Ecto neural progenitor cell (in vitro differentiated cells): ENCODE data around the gene CSF2RB.

ENCODE experiments used
- DNase-seq: peaks from one replicate; pipeline ENCODE4 v3.0.0-alpha.2; 2018; ENCODE audit warnings: low spot score

Gene CSF2RB

DNA sequence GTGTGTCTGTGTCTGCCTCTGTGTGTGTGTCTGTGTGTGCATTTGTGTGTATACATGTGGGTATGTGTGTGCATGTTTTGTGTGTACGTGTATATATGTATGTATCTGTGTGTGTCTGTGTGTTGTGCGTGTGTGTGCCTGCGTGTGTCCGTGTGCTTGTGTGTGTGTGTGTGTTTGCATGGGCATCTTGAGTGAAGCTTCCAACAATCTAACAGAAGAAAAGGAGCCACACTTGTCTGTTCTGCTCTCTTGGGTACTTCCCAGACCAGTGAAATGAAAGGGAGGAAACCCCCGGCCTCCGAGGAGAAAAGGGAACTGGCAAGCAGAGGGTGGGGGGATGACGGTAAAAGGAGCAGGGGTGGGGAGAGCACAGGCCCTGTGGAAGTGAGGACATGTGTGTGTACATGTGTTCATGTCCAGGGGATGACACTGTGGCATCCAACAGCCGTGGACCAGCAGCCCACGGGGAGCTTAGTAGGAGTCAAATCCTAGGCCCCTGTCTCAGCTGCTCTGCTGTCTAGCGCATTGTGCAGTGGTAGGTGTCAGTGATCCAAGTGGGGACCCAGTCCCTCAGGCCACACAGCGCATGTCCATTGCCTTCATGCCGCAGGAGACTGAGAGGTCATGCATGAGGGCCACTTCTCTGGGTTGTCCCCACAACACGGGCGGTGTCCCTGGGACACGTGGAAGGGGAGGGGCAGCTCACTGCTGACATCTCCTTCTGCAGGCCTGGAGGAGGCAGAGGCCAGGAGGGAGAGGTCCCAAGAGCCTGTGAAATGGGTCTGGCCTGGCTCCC is 8.1 kb downstream of the CSF2RB start:
- DNase-seq = no peak

DNA sequence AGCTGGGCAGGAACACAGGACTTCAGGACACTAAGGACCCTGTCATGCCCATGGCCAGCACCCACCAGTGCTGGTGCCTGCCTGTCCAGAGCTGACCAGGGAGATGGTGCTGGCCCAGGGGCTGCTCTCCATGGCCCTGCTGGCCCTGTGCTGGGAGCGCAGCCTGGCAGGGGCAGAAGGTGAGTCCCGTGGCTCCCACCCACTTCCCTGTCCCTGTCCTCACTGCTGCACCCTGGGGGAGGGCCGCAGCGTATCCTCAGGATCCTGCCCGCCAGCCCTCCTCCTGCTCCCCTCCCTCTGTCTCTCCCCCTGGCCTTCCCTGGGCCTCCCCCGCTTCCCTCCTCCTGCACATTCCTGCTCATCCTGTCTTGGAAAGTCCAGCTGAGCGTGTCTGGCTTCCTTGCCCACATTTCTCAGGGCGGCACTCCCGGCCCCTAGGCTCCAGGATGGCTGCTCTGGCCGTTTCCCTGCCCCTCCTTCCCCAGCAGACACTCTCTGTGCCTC is 8.7 kb downstream of the CSF2RB start:
- no peak for DNase-seq

DNA sequence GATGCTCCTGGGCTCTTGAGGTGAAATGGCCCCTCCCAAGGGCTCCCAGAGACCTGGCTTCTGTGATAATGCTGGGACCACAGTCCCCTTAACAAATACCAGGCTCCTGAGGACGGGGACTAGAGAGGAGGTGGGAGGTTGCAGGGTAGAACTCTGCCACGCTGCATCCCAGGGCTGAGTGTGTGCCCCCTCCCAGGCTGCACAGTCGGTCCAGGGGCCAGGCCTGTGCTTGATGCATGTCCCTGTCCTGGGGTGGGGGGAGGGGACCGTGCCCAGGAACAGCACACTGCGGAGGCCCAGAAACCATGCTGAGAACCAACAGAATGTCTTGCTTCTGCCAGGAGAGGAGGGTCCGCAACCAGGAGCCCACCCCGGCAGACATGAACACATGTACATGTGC is 9.3 kb downstream of the CSF2RB start:
- DNase-seq = no peak

DNA sequence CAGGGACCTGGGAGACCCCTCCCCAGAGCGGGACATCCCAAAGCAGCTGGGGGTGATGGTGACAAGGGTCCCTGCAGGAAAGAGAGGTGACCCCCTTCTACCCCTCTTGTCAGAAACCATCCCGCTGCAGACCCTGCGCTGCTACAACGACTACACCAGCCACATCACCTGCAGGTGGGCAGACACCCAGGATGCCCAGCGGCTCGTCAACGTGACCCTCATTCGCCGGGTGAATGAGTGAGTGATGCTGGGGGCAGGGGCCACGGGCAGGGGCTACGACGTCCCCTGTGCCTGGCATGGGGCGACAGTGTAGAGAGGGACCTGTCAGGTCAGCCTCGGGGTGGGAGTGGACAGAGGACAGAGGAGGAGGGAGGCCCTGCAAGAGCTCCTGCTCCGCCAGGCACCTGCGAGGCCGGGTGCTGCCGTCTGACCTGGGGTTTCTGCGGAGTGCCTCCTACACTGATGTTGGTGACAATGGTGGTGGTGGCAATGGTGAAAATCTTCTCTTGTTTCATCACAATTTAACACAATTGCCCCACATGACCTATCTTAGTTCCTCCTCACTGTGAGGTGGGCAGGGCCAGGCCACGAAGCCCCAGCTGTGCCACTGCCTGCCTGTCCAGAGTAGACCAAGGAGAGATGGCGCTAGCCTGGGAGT is 9.8 kb downstream of the CSF2RB start:
- no peak for DNase-seq

DNA sequence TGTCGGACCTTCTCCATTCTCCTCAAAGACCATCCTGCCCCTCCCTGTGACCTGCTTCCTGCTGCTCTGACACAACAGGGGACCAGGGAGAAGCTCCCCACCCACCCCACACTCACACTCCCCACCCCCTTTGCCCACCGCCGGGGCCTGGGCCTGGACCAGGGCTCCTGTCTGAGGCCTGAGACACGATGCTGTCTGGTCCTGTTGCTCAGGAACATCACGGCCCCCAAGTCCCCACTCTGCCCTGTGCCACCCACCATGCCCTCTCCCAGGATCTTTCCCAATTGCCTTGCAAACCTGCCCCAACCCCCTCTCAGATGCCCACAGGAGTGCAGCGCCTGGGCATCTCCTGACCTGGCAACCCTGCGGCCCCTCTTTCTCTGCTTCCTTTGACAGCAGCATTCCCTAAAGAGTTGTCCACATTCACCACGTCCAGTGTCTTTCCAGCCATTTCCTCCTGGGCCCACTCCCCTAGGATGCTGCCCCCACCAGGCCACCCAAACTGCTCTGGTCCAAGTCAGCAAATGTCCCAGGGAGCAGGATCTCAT is 10.8 kb downstream of the CSF2RB start:
- no peak for DNase-seq

DNA sequence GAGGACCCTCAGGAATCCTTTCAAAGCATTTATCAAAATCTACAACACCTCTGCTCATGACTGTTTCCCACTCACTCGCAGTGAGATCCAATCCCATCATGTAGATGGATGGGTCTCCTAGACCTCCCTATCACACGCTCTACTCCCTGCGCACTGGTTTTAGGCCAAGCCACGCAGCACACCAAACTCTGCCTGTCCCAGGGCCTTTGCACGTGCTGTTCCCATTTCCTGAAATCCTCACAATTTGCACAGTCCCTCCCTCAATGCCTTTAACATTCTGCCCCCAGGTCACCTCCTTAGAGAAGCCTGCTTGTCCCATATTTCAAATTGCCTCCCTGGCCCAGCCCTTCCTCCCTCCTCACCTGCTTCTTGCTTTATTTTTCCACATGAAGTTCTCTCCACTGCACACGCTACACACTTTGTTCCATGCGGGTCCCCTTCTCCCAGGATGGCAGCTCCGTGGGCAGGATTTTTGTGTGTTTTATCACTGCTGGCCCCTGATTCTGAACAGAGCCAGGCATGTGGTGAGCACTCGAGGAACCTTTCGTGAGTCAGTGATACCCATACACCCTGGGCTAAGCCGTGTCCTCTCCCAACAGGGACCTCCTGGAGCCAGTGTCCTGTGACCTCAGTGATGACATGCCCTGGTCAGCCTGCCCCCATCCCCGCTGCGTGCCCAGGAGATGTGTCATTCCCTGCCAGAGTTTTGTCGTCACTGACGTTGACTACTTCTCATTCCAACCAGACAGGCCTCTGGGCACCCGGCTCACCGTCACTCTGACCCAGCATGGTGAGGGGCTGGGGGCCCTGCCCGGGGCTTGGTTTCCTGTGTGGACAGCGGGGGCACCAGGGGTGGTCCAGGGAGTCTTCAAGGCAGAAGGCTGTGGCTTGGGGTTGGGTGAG is 12.2 kb downstream of the CSF2RB start:
- DNase-seq = no peak

DNA sequence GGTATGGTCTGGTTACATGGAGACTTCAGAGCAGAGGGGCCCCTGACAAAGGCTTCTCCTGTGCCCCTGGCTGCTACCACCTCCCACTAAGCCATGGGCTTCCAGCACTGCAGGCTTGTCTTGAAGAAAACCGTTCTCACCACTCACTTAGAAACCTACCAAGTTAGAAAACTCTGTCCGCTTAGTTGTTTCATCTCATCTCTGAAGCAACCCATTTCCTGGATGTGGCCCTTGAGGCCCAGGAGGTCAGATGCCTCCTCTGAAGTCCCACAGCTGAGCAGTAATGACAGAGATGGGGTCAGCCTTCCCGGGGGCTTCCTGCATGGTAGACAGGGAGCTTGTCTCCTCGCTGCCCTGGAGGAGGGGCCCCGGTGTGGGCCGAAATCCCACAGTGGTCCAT is 12.9 kb downstream of the CSF2RB start:
- no peak for DNase-seq

DNA sequence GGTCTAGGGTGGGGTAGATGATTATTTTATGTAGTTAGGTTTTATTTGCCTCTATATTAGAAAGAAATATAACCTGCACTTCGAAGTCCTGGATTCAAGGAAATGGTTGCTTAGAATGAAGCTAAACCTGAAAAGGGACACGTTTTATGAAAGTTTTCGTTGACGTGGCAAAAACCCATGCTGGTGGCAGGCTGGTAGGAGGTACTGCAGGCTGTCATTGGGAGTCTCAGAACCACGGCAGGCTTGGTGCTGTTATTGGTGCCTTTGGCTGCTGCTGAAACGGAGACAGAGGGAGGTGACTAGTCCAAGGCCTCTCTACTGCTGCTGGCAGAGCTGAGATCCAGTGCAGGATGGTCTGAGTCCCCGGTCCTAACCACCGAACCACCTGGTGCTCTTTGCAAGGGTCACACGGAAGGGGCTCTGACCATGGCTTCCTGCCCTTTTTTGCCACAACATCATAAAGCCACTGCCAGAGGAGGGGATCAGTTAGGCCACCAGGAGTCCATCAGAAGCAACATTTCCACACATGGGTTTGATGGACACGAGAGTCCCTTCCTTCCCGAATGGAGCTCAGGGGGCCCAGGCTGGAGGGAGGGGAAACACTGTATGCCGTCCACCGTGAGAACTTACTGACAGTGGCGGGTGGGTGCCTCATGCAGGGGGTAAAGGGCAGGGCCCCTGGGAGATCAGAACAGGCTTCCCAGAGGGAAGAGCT is 13.4 kb downstream of the CSF2RB start:
- no peak for DNase-seq

DNA sequence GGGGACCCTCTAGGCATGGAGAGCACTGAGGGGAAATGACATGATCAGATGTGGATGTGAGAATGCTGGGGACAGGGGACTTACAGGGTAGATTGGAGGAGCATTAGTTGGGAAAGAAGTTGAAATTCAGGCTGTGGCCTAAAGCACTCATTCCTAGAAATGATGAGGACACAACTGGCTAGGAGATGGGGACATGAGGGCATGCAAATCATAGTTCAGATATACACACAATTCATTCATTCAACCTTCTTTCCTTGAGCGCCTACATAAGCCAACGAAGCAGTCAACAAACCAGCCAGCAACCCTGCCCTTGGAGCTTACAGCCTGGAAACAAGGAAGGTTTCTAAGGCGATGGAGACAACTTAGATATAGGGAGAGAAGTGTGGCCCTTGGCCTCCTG is 14.2 kb downstream of the CSF2RB start:
- DNase-seq = no peak

DNA sequence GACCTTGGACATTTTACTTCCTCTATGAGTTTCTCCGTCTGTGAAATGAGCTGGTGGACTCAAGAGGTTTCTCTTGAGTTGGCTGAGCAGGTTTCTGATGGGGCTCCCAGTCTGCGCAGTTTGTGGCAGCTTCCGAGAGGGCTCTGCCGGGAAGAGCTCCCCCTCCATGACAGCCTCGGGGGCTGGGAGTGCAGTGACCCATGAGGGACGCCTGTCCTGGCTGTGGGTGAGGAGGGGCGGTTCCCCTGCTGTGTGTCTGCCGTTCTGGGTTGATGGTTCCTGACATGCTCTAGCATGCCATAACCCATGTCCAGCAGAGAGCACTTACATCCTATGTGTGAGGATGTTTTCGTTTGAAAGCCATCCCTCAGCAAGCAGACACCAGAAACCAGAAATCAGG is 14.8 kb downstream of the CSF2RB start:
- DNase-seq = no peak

DNA sequence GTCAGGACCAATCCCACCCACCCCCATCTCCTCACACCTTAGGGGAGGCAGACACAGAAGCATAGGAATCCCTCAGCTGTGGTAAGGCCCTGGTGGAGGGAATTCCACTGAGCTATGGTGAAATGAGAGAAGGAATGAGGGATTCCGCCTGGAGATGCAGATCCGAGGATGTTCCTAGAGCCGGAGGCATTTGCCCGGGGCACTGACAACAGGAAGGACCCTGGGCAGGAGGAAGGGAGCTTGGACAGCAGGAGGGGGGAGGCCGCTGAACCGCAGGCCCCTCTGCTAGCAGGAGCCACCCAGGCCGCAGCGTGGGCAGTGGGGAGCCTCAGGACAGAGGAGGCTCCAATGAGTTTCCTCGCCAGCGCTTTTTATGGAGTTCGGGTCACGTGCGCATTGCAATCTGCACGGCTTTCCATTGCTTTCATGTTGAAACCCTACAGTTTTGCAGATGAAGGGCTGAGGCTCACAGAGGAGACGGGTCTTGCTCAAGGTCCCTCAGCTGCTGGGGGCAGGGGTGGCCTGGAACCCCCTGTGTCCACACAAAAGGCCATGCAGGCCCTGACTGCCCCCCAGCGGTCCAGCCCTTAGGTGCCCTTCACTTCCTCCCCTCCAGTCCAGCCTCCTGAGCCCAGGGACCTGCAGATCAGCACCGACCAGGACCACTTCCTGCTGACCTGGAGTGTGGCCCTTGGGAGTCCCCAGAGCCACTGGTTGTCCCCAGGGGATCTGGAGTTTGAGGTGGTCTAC is 15.5 kb downstream of the CSF2RB start:
- DNase-seq = no peak

DNA sequence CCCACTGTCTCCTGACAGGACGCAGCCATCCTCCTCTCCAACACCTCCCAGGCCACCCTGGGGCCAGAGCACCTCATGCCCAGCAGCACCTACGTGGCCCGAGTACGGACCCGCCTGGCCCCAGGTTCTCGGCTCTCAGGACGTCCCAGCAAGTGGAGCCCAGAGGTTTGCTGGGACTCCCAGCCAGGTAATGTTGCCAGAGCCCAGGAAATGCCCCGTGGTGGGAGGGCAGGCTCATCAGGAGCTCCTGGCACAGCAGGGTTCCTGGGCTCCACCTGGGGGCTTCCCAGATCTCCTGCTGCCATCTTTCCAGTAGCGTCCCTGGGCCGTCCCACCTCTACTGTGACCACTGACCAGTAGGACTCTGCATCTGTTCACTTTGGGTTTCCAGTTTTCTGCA is 16.2 kb downstream of the CSF2RB start:
- DNase-seq = no peak

DNA sequence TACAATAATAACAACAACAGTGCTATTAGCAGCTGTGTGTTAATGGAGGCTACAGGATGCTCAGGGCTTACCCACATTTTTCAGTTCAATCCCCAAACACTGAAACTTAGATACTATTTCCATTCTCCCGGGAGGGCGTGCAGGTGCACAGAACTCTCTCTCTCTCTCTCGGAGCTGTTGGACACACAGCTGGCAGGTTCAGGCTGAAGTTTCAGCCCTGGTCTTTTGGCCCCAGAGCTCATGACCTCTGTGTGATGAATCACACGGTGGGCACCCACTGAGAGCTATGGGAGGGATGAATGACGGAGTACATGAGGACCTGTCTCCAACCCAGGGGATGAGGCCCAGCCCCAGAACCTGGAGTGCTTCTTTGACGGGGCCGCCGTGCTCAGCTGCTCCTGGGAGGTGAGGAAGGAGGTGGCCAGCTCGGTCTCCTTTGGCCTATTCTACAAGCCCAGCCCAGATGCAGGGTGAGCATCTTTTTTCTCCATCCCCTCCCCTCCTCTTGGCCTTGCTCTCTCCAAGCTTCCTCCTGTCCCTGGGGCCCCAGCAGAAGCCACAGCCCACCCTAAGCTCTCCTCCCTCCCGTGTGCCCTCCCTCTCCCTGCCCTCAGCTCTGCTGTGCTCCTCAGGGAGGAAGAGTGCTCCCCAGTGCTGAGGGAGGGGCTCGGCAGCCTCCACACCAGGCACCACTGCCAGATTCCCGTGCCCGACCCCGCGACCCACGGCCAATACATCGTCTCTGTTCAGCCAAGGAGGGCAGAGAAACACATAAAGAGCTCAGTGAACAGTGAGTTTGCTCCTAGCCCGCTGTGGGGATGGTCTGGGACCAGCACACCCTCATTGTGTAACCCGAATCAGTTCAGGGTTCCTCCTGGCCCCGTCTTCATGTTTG is 16.9 kb downstream of the CSF2RB start:
- DNase-seq = no peak

DNA sequence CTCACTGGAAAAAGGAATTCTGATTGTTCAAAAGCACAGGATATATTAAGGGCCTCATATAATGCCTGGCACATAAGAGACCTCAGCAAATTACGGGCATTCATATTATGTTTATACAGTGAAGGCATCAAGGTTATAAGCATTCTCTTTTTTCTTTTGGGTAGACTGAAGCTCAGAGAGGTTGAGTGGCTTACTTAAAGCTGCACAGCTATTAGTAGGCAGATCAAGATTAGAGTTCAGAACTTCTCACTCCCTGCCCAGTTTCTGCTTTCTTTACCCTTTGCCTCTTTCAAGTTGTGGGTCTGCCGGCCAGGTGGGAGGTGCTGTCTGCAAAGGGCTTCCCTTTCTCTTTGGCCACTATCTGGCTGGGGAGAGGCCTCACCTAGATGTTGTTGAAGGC is 18.0 kb downstream of the CSF2RB start:
- DNase-seq = no peak

DNA sequence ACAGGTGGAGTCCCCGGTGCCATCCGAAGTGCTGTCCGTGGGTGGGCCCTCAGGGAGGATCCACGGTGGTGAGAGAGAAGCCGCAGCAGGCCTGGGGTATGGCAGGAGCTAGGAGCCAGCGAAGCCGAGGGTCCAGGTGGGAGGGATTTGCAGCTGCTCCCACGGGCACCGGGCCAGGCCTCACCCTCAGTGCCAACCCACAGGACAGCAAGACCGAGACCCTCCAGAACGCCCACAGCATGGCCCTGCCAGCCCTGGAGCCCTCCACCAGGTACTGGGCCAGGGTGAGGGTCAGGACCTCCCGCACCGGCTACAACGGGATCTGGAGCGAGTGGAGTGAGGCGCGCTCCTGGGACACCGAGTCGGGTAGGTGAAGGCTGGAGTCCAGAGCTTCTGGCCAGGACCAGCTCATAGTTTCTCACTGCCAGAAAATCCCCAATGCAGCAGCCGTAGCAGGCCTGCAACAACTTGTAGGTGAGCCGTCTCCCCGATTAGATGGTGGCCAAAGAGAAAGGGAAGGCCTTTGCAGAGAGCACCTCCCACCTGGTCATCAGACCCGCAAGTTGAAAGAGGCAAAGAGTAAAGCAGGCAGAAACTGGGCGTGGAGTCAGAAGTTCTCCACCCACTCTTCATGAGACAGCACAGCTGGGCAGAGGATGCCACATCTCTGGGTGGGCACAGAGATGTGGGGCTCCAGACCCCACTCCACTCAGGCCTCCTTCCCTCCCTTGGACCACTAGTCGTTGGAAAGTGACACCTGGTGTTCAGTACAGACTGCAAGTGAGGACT is 20.4 kb downstream of the CSF2RB start:
- no peak for DNase-seq

DNA sequence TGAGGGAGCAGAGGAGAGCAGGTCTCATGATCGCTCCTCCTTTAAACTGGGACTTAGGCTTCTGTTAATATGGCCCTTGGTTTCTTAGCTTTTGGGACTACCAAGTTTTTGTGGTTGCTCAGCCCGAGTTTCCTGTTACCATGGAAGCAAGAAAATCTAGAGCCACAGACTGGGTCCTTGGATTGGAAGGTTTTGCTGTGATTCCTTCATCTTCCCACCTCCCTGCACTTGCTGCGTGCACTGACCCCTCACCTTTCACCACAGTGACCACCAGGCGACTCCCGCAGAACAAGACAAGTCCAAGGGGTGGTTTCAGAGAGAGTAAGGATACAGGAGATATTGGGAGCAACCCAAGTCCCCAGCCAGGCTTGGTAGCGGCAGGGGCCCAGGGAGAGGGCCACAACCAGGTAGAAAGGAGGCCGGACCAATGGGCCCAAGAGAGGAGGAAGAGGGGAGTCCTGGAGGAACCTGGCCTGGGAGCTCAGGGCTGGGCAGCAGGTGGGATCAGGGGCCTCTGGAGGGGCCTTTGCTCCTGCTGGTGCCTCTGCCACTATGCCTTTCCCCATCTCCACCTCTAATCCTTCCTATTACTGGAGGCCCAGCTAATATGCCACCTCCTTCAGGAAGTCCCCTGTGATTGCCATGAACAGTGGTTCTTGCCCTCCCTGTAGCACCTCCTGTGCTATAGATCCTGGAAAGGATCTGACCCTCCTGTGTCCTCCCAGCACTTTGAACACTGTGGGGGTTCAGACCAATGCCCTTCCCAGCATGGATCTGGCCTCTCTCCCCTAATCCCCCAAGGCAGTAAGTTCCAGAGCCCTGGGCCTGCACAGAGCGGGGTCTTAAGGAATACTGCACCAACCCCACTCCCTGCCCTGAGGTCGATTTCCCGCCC is 21.2 kb downstream of the CSF2RB start:
- DNase-seq = no peak

DNA sequence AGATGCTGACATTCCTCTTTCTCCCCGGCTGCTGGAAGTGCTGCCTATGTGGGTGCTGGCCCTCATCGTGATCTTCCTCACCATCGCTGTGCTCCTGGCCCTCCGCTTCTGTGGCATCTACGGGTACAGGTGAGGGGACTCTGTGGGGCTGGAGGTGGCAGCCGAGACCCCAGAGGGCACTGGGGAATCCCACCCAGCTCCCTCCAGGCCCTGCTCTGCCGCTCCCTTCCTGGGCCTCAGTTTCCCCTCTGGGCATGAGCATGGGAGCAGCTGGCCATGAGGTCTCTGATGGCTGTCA is 21.8 kb downstream of the CSF2RB start:
- no peak for DNase-seq

DNA sequence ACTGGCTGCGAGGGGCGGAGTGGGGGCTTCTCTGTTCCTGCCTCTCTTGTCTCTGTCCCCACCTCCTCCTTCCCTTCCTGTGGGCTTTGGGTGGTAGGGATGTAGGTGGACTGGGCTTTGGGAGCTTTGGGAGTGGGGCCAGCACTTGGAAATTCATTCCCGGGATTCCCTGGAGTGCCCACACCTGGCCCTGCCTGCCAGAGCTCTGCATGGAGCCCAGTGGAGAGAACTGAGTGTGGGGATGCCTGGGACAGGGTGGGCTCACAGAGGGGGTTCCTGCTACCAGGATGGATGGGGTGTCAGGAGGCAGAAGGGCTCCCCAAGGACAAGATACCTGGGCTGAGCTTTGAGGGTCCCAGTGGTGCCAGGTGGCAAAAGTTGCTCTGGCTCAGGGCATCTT is 22.3 kb downstream of the CSF2RB start:
- DNase-seq = no peak
